ENCODE results near the gene NMRK1. TPM values are rescaled to one million over a fixed set of nuclear protein-coding genes. Genes with fewer than 3 reads are reported as not detected.

Gene NMRK1
- total RNA-seq, 2 donors from 2014 or later = 21.3 to 24.6 TPM

- H3K27me3 ChIP-seq = no peaks in the 10 kb centered on the region
- no peaks in the 10 kb centered on the region for H3K36me3 ChIP-seq
- no peaks in the 10 kb centered on the region for H3K9me3 ChIP-seq
- intact Hi-C loops (cut with DNase I) = no loop called here
- H3K4me1 ChIP-seq = no peaks in the 10 kb centered on the region
- no peak overlapping the region for H3K9ac ChIP-seq (ENCODE audit: low read depth in 2 of 2, low read length in 2 of 2)
- no peak for DNase-seq
- H3K27ac ChIP-seq = no peak overlapping the region
- H3K4me3 ChIP-seq = no peak overlapping the region
- no peak for TF ChIP-seq CTCF (IDR thresholded peaks at IDR 0.05)
These were observed 16.7 kb upstream of the NMRK1 start for GRCh38 chr9:75104607-75105006.

- Histone ChIP-seq H3K27ac (no peak overlapping the region), H3K36me3 (no peaks in the 10 kb centered on the region), H3K4me3 (no peak overlapping the region), H3K27me3 (no peaks in the 10 kb centered on the region), H3K4me1 (no peaks in the 10 kb centered on the region), H3K9me3 (no peaks in the 10 kb centered on the region), H3K9ac (ENCODE audit: low read depth in 2 of 2, low read length in 2 of 2) (no peak overlapping the region)
- DNase-seq = no peak
- no peak for TF ChIP-seq CTCF (IDR thresholded peaks at IDR 0.05)
- intact Hi-C loops (cut with DNase I) = no loop called here
These were observed 14.3 kb upstream of the NMRK1 start for GRCh38 chr9:75102177-75102790.

- no peak for DNase-seq
- no peaks in the 10 kb centered on the region for H3K36me3 ChIP-seq
- no peaks in the 10 kb centered on the region for H3K27me3 ChIP-seq
- no peaks in the 10 kb centered on the region for H3K4me1 ChIP-seq
- no peak for TF ChIP-seq CTCF (IDR thresholded peaks at IDR 0.05)
- no peak overlapping the region for H3K27ac ChIP-seq
- H3K9ac ChIP-seq (ENCODE audit: low read depth in 2 of 2, low read length in 2 of 2) = peak overlapping the region in 1 of 2 donors; percentile 20
- H3K4me3 ChIP-seq = no peak overlapping the region
- no peaks in the 10 kb centered on the region for H3K9me3 ChIP-seq
- intact Hi-C loops (cut with DNase I) = no loop called here
These were observed 13.1 kb upstream of the NMRK1 start for GRCh38 chr9:75101004-75101588.

- Histone ChIP-seq H3K4me1 (no peaks in the 10 kb centered on the region), H3K9ac (ENCODE audit: low read depth in 2 of 2, low read length in 2 of 2) (no peak overlapping the region), H3K36me3 (no peaks in the 10 kb centered on the region), H3K4me3 (no peak overlapping the region), H3K9me3 (no peaks in the 10 kb centered on the region), H3K27ac (no peak overlapping the region), H3K27me3 (no peaks in the 10 kb centered on the region)
- intact Hi-C loops (cut with DNase I) = no loop called here
- no peak for DNase-seq
- TF ChIP-seq CTCF (IDR thresholded peaks at IDR 0.05) = no peak
These were observed 8.8 kb upstream of the NMRK1 start for GRCh38 chr9:75096796-75097195.

- Histone ChIP-seq H3K9ac (ENCODE audit: low read depth in 2 of 2, low read length in 2 of 2) (no peak overlapping the region), H3K27me3 (no peaks in the 10 kb centered on the region), H3K4me1 (no peaks in the 10 kb centered on the region), H3K9me3 (no peaks in the 10 kb centered on the region), H3K27ac (no peak overlapping the region), H3K4me3 (no peak overlapping the region), H3K36me3 (no peaks in the 10 kb centered on the region)
- no peak for DNase-seq
- TF ChIP-seq CTCF (IDR thresholded peaks at IDR 0.05) = no peak
- intact Hi-C loops (cut with DNase I) = no loop called here
These were observed 4.8 kb upstream of the NMRK1 start for GRCh38 chr9:75092766-75093165.
